HepG2 (cell line): ENCODE results near the gene LIMD2. TPM values are rescaled to one million over a fixed set of nuclear protein-coding genes. Genes with fewer than 3 reads are reported as not detected.
A peak's percentile ranks its signal among the peaks of the same experiment; 100 is the strongest.

ENCODE experiments used
- CBX1 ChIP-seq: IDR thresholded peaks from one replicate; pipeline ENCODE4 v1.6.1; 2016; ENCODE audit warnings: antibody characterized with exemption, low read depth
- FOXA3 ChIP-seq: IDR thresholded peaks from 2 replicates; pipeline ENCODE4 v1.6.1; 2016; ENCODE audit warnings: missing genetic modification reagents, missing compliant biosample characterization
- GATAD1 ChIP-seq: IDR thresholded peaks from 2 replicates; pipeline ENCODE4 v1.6.1; 2016; ENCODE audit warnings: missing genetic modification reagents, missing compliant biosample characterization
- ONECUT2 ChIP-seq: sonication (generic); formaldehyde crosslinking; IDR thresholded peaks from 2 replicates; pipeline ENCODE4 v1.4.0; 2020; ENCODE audit warnings: missing genetic modification reagents
- RFXANK ChIP-seq: IDR thresholded peaks from 2 replicates; pipeline ENCODE4 v1.6.1; 2016
- SMC3 ChIP-seq: IDR thresholded peaks from 2 replicates; pipeline ENCODE4 v1.6.1; 2011; ENCODE audit warnings: low read length, improper control_type of control experiment
- SRY ChIP-seq: sonication (generic); formaldehyde crosslinking; IDR thresholded peaks from 2 replicates; pipeline ENCODE4 v1.8.0; 2022; ENCODE audit warnings: mild to moderate bottlenecking, missing genetic modification reagents
- TCF7 ChIP-seq: sonication (generic); IDR thresholded peaks from 2 replicates; pipeline ENCODE4 v1.6.1; 2016; ENCODE audit warnings: antibody characterized with exemption, low read depth
- ZBTB8A ChIP-seq: sonication (generic); formaldehyde crosslinking; IDR thresholded peaks from 2 replicates; pipeline ENCODE4 v1.4.0; 2020; ENCODE audit warnings: mild to moderate bottlenecking, low read depth, missing genetic modification reagents, borderline replicate concordance
- ZNF343 ChIP-seq: sonication (generic); formaldehyde crosslinking; IDR thresholded peaks from 2 replicates; pipeline ENCODE4 v1.4.0; 2020; ENCODE audit warnings: mild to moderate bottlenecking, missing genetic modification reagents
- ZNF883 ChIP-seq: sonication (generic); formaldehyde crosslinking; IDR thresholded peaks from 2 replicates; pipeline ENCODE4 v1.5.1; 2020; ENCODE audit warnings: mild to moderate bottlenecking, missing genetic modification reagents; ENCODE audit errors: not compliant biosample characterization
- polyA plus RNA-seq, 8 experiments: library from polyadenylated mRNA; depleted of rRNA in 3 of 8; stranded (reverse) in 7 of 8; unstranded in 1 of 8; fragments of >200 nt; fragmentation: Illumina TruSeq in 4 of 8; extraction: Trizol in 4 of 8; gene quantifications; 2 replicates each; pipeline versions ENCODE4 v1.2.1 to v1.2.3, GENCODE V29; 2011 to 2016; ENCODE audit warnings: low read depth in 4 of 8, missing spikeins in 1 of 8, mixed read lengths in 1 of 8; ENCODE audit not compliant: insufficient read depth in 1 of 8
- total RNA-seq, 5 experiments: library from RNA; depleted of rRNA; stranded (reverse); fragments of >200 nt; fragmentation: Illumina TruSeq; extraction: Trizol; gene quantifications; 2 replicates each; pipeline ENCODE4 v1.2.3, GENCODE V29; 2016; ENCODE audit warnings: low read depth in 1 of 5
- TF ChIP-seq, protein P1 (sequence below): IDR thresholded peaks from 2 replicates; pipeline ENCODE4 v1.6.1; 2016
- TF ChIP-seq, protein P2 (sequence below): IDR thresholded peaks from 2 replicates; pipeline ENCODE4 v1.6.1; 2016; ENCODE audit warnings: missing genetic modification reagents, missing compliant biosample characterization
- TF ChIP-seq, protein P3 (sequence below): sonication (generic); formaldehyde crosslinking; IDR thresholded peaks from 2 replicates; pipeline ENCODE4 v1.4.0; 2020; ENCODE audit warnings: mild to moderate bottlenecking, missing genetic modification reagents
- TF ChIP-seq, protein P4 (sequence below): sonication (generic); IDR thresholded peaks from 2 replicates; pipeline ENCODE4 v1.6.1; 2016; ENCODE audit warnings: low read depth, borderline replicate concordance
- TF ChIP-seq, protein P5 (sequence below): IDR thresholded peaks from 2 replicates; pipeline ENCODE4 v1.6.1; 2016; ENCODE audit warnings: low read depth, control low read depth

The LIMD2 gene
- total and polyA plus RNA-seq, 2 of the 13 experiments (the other 11 are each of a cell fraction or from before 2014, with no cell fraction given): 9.0 to 20.8 TPM

DNA sequence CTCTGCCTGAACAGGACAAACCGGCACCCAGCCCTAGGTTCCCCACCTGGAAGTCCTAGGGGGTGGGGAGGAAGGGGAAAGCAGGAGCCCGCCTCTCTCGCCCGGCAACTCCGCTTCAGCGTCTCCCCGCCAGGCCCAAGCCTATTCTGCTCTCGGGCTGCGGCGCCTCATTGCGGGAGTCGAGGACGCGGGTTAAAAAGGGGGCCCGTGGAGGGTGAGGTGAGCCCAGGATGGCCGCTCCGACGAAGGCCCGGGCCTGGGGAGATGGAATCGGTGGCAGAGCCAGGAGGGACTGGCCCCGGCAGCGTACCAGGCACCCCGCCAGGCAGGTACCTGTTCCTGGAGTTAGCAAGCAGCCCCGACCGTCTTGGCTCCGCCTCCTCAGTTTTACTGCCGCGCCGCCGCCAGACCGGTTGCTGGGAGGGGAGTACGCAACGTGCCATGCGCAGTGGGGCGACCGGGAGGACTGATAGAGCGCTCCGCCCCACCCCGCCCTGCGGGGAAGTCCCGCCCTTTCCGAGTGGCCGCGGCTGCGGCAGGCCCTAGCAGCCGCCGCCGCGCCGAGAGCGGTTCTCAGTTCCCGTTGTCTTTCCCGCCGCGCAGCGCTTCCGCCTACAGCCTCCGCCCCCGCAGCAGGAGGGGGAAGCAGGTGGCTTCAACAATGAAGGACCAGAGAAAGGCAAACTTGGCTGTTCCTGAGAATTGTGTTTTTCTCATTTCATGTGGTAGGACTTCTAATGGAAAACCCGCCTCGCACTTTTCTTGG lies 41.7 kb upstream of the LIMD2 start, which contains the start of gene STRADA (continued):
- TF ChIP-seq, protein P1, sequence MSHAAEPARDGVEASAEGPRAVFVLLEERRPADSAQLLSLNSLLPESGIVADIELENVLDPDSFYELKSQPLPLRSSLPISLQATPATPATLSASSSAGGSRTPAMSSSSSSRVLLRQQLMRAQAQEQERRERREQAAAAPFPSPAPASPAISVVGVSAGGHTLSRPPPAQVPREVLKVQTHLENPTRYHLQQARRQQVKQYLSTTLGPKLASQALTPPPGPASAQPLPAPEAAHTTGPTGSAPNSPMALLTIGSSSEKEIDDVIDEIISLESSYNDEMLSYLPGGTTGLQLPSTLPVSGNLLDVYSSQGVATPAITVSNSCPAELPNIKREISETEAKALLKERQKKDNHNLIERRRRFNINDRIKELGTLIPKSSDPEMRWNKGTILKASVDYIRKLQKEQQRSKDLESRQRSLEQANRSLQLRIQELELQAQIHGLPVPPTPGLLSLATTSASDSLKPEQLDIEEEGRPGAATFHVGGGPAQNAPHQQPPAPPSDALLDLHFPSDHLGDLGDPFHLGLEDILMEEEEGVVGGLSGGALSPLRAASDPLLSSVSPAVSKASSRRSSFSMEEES (CRISPR knock-in tag): no peak; the same call in 1 of the 2 replicates
- TF ChIP-seq SRY (CRISPR knock-in tag) (peak; percentile 77; the same call in 1 of the 2 replicates), FOXA3 (CRISPR knock-in tag) (peak; percentile 16; the same call in 1 of the 2 replicates), ZBTB8A (no peak), TCF7 (no peak), GATAD1 (CRISPR knock-in tag) (peak; percentile 70), RFXANK (peak; percentile 12; the same call in 1 of the 2 replicates), CBX1 (peak; percentile 71), ZNF883 (peak; percentile 97), SMC3 (no peak), ONECUT2 (no peak), ZNF343 (CRISPR knock-in tag) (0 out of 2 replicates have a peak, but pooled peaks have one; percentile 50)
- TF ChIP-seq, protein P2, sequence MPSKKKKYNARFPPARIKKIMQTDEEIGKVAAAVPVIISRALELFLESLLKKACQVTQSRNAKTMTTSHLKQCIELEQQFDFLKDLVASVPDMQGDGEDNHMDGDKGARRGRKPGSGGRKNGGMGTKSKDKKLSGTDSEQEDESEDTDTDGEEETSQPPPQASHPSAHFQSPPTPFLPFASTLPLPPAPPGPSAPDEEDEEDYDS (CRISPR knock-in tag): peak; percentile 94
- TF ChIP-seq, protein P3, sequence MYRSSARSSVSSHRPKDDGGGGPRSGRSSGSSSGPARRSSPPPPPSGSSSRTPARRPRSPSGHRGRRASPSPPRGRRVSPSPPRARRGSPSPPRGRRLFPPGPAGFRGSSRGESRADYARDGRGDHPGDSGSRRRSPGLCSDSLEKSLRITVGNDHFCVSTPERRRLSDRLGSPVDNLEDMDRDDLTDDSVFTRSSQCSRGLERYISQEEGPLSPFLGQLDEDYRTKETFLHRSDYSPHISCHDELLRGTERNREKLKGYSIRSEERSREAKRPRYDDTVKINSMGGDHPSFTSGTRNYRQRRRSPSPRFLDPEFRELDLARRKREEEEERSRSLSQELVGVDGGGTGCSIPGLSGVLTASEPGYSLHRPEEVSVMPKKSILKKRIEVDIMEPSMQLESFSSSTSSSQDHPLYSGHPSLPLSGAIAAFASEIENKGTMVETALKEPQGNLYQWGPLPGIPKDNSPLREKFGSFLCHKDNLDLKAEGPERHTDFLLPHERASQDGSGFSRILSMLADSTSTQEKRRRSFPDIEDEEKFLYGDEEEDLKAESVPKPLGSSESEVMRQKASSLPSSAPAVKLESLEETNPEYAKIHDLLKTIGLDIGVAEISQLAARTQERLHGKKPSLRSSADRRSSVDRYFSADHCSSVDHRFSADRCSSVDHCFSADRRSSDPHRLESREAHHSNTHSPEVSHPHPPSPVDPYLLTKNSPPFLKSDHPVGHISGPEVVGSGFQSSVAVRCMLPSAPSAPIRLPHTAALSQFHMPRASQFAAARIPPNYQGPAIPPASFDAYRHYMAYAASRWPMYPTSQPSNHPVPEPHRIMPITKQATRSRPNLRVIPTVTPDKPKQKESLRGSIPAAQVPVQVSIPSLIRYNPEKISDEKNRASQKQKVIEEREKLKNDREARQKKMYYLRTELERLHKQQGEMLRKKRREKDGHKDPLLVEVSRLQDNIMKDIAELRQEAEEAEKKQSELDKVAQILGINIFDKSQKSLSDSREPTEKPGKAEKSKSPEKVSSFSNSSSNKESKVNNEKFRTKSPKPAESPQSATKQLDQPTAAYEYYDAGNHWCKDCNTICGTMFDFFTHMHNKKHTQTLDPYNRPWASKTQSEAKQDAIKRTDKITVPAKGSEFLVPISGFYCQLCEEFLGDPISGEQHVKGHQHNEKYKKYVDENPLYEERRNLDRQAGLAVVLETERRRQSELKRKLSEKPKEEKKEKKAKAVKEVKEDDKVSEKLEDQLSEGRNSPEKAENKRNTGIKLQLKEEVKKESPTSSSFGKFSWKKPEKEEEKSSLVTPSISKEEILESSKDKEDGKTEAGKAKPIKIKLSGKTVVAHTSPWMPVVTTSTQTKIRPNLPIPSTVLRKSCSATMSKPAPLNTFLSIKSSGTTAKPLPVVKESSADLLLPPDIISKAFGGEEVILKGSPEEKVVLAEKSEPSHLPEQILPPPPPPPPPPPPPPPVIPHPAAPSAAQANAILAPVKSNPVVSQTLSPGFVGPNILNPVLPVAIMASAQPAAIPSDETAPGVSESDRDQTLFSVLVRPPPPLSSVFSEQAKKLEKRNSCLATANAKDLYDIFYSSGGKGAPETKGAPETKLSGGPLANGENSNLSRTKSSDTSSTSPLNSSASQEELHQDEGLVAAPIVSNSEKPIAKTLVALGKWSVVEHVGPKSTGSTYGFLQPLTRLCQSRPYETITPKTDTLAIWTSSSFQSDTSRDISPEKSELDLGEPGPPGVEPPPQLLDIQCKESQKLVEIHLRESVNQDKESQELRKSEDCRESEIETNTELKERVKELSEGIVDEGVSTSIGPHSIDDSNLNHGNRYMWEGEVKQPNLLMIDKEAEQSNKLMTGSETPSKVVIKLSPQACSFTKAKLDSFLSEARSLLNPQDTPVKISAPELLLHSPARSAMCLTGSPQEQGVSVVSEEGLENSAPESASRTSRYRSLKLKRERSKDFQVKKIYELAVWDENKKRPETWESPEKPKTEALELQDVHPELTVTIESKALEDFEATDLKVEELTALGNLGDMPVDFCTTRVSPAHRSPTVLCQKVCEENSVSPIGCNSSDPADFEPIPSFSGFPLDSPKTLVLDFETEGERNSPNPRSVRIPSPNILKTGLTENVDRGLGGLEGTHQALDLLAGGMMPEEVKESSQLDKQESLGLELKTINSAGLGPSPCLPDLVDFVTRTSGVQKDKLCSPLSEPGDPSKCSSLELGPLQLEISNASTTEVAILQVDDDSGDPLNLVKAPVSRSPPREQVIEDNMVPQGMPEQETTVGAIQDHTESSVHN (CRISPR knock-in tag): peak; percentile 57; the same call in 1 of the 2 replicates
- TF ChIP-seq, protein P4, sequence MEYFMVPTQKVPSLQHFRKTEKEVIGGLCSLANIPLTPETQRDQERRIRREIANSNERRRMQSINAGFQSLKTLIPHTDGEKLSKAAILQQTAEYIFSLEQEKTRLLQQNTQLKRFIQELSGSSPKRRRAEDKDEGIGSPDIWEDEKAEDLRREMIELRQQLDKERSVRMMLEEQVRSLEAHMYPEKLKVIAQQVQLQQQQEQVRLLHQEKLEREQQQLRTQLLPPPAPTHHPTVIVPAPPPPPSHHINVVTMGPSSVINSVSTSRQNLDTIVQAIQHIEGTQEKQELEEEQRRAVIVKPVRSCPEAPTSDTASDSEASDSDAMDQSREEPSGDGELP: peak; percentile 62; the same call in 1 of the 2 replicates
- TF ChIP-seq, protein P5, sequence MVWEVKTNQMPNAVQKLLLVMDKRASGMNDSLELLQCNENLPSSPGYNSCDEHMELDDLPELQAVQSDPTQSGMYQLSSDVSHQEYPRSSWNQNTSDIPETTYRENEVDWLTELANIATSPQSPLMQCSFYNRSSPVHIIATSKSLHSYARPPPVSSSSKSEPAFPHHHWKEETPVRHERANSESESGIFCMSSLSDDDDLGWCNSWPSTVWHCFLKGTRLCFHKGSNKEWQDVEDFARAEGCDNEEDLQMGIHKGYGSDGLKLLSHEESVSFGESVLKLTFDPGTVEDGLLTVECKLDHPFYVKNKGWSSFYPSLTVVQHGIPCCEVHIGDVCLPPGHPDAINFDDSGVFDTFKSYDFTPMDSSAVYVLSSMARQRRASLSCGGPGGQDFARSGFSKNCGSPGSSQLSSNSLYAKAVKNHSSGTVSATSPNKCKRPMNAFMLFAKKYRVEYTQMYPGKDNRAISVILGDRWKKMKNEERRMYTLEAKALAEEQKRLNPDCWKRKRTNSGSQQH (CRISPR knock-in tag): 0 out of 2 replicates have a peak, but pooled peaks have one; percentile 69
